GM04503 (cell line): Measurements from ENCODE around the gene MR1.

Source experiments
- DNase-seq: peaks from one replicate; pipeline ENCODE4 v3.0.0-alpha.2; 2012; ENCODE audit warnings: low read depth

MR1 gene

GRCh38 chr1:181033799-181034451 lies at the start of gene MR1:
Gene MR1 (plus strand): TSS chr1:181033983. CDS start chr1:181034008, 25 bp downstream.
- peak; percentile 77 for DNase-seq

GRCh38 chr1:180988253-180988752 lies 45.5 kb upstream of the MR1 start:
- DNase-seq: no peak

GRCh38 chr1:180994262-180994661 lies 39.5 kb upstream of the MR1 start:
- no peak for DNase-seq

- DNase-seq: peak; percentile 24
Measured at GRCh38 chr1:180997843-180998504, 35.8 kb upstream of the MR1 start.

GRCh38 chr1:181001091-181001780 lies 32.5 kb upstream of the MR1 start:
- DNase-seq: no peak

- no peak for DNase-seq
Measured at GRCh38 chr1:181002582-181003172, 31.1 kb upstream of the MR1 start.

- DNase-seq: peak; percentile 67
Measured at GRCh38 chr1:181010789-181011188, 23.0 kb upstream of the MR1 start.

- DNase-seq: no peak
Measured at GRCh38 chr1:181011301-181012202, 22.2 kb upstream of the MR1 start.

- DNase-seq: no peak
Measured at GRCh38 chr1:181012203-181012745, 21.5 kb upstream of the MR1 start.

- DNase-seq: no peak
Measured at GRCh38 chr1:181013144-181013543, 20.6 kb upstream of the MR1 start.

GRCh38 chr1:181014477-181015250 lies 19.1 kb upstream of the MR1 start:
- DNase-seq: no peak

- DNase-seq: no peak
Measured at GRCh38 chr1:181015251-181015615, 18.6 kb upstream of the MR1 start.

GRCh38 chr1:181016563-181016962 lies 17.2 kb upstream of the MR1 start:
- DNase-seq: no peak

GRCh38 chr1:181018901-181019681 lies 14.7 kb upstream of the MR1 start:
- no peak for DNase-seq

GRCh38 chr1:181021159-181021558 lies 12.6 kb upstream of the MR1 start:
- no peak for DNase-seq

- no peak for DNase-seq
Measured at GRCh38 chr1:181021811-181022434, 11.9 kb upstream of the MR1 start.

- no peak for DNase-seq
Measured at GRCh38 chr1:181023265-181024057, 10.3 kb upstream of the MR1 start.

- DNase-seq: peak; percentile 53
Measured at GRCh38 chr1:181028196-181028595, 5.6 kb upstream of the MR1 start.
